COLO668 (cell line): ENCODE data around the gene MOB3C.

Experiments used
- DNase-seq: peaks from one replicate; lab custom pipeline; 2025; ENCODE audit not compliant: unreplicated experiment; lab: John Stamatoyannopoulos, UW

The MOB3C gene

DNA sequence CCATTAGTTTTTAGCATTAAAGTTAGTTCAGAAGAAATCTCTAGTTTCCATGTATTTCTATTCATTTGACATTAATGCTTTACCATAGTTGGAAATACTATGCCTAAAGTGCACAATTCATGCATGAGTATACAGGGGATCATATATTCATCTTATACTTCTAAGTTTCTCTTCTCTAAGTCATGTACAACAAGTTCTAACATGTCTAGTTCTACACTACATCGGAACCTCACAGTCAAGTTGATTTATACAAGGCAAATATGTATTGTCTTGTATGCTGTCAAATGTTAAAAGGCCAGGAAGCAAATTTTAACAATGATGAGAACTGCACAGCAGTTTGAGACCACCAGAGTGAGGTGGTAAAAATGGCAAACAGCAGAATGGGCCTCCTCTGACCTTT is 22.9 kb upstream of the MOB3C start:
- no peak for DNase-seq

DNA sequence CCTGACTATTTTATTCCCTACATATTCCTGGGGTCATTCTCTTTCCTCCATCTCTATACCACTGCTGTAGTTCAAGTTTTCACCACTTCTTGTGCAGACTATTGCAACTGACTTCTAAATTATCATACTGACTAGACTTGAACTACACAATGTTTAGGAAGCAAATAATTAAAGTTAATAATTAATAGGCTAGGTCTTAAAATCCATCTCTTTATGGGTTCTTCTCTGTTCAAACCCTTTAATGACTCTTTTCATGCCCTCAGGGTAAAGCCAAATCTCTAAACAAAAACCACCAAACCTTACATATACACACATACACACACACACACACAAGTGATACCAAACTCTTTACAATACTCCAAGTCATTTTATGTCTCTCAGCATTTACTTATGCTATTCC is 22.3 kb upstream of the MOB3C start:
- DNase-seq, result no peak

DNA sequence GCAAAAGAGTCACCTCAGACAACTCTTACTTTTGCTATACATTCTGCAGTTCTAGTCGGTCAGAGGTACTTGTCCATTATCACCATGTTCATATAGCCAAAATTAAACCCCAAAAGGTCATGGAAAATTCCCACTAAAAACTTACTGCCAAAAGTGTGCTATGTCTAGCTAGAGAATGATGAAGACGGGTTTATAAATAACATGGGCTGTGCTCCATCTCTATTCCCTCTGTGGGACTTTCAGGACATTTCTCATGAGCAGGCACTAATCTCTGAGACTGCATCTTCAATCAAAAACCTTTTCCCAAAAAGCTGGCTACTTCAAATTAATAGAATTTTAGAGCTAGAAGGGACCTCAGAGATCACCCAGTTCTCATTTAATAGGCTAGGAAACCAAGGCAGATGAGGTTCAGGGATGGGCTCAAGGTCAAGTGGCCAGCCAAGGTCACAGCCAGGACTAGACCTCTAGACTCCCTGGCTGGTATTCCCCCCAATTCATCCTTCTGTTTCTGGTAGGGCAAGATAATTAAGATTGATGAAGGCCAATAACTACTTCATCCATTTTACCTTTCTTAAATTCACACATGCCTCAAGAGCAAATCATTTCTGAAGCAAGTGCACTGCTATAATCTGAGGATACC is 21.0 kb upstream of the MOB3C start:
- no peak for DNase-seq

DNA sequence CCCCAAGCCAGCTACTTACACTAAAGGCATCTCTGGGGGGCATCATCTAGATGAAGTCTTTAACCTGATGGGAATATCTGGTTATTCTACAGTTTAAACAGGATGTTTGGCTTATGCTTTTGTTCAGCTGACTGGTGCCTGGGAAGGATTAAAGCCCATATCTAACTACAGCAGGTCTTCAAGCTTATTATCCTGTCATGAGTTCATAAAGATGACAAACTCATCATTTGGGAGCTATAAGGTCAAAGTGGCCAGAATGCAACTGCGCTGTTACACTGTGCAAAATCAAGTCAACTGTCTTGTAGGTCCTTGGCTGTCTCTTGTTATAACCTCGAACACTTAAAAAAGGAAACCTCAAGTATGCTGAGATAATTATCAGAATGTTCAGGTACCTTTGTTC is 18.6 kb upstream of the MOB3C start:
- no peak for DNase-seq

DNA sequence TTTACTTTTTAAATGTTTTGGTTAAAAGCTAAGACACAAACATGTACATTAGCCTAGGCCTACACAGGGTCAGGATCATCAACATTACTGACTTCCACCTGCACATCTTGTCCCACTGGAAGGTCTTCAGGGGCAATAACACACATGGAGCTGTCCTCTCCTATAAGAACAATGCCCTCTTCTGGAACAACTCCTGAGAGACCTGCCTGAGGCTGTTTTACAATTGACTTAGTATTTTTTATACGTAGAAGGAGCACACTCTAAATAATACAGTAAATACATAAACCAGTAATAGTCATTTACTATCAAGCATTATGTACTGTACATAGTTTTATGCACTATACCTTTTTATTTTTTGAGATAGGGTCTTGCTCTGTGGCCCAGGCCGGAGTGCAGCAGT is 14.1 kb upstream of the MOB3C start:
- DNase-seq, result no peak

DNA sequence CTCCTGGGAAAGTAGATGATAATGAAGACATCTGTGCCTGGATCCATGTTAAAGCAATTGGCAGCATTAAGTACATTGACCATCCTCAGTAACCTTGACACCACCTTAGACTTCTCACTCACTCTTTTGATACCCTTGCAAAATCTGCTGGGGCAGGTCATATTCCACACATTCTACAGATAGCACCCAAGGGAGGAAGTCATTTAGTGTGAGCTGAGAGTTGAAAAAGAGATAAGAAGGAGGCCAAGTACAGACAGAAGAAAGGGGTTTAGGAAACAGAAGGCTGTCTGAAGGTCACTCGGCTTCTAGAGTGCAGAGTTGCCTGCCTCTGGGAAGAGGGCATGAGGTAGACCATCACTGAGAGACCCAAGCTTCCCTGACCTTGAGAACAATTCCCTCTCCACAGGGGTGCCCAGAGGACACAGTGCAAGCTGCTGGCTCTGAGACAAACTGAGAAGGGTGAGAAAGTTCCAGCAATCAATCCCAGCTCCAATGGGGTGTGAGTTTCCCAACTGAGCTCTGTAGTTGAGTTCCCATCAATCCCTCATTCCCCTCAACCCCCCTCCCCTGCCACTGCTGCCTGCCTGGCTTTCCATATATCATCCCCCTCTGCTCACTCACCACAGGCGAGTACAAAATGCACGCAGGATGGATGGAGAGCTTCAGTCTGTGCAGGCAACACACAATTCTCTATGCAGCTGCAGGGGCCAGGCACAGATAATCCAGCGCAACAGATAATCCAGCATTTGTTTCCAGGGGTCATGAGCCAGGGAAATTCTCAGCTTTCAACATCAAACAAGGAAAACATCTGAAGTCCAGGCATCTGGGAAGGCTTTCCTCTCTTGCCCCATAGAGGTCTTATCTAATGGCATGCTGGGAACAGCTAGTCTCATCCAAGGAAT is 7.4 kb upstream of the MOB3C start:
- DNase-seq, result no peak

DNA sequence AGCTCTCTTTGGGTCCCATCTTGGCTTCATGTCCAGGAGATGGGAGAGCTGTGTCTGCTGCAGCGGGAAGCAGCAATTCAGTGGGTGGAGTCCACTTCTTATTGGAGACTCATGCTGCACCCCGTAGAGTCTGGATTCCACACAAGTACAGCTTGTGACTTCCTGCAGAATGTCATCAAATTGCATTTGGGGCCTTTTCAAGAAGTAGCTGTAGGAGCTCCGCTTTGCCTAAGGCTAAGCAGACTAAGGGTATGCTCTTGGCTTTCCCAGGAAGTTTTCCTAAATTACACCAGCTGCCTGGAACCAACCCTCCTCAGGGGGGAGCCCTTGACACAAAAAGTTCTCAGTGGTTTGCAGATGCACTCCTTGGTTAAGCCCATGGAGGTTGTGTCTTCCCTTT is 5.7 kb upstream of the MOB3C start:
- peak; percentile 41 for DNase-seq

DNA sequence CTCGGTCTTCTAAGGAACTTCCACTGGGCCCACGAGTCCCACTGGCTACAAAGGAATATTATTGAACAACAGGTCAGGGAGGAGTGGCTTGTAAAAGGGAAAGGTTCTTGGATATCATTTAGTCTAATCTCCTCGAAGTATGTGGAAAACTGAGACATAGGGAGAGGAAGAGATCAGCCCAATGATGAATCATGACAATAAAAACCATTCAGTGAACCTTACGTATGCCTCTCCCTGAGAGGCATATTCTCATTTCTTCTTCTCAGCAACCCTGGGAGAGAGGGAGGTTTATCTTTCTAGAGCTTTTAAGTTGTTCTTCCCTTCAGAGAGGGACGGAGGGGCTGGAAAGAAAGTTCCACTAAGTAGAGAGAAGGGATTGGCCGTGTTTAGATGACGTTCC is 5.3 kb upstream of the MOB3C start:
- no peak for DNase-seq

DNA sequence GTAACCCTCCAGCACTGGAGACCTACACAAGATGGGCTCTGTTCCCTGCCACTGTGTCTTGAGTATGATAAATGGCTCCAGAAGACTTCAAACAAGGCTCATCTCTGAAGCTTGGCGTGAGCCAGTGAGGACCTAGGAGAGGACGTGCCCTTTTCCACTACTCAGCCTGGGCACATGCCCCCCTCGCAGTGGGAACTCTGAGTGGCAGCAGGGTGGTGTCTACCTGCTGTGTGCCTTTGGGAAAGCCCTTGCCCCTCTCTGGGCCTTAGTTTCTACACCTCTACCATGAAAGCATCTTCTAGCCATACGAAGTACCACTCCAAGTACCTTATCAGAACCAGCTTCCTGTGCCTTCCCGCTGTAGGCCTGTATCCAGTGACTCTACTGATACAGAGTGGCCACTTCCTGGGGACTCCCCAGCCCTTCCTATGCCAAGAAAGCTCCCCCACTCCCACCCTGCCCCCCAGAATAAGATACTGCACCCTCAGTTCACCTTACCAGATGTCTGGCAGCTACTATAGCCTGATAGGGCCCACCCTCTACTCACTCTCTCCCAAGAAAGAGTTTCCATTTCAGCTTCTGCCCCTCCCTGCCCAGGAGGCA is 3.1 kb upstream of the MOB3C start:
- DNase-seq, result no peak

DNA sequence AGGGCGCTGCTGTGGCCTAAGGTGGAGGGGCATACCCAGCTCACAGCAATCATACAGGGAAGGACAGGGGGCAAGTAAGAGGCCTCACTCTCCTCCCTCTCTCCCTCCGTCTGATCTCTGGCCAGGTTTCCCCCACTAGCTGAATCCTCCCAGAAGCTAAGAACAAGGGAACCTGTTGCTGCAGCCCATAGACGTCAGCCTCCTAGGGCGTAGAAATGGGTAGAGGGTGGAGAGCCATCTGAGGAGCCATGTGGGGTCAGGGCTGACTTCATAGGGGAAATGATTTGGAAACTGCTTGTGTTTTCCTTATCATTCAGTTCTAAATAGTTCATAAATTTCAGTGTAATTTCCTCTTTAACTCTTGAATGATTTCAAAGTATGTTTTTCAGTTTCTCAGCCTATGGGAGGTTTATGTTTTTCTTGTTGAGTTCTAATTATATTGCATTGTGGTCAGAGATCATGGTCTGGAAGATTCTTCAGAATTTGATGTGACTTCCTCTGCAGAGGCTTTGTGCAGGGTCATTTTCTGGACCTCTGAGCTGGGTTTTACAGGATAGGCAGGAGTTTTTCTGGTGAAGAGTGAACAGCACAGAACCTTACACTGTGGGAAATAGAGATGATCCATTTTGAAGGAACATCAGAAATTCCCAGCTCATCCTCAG is 2.3 kb upstream of the MOB3C start:
- no peak for DNase-seq

DNA sequence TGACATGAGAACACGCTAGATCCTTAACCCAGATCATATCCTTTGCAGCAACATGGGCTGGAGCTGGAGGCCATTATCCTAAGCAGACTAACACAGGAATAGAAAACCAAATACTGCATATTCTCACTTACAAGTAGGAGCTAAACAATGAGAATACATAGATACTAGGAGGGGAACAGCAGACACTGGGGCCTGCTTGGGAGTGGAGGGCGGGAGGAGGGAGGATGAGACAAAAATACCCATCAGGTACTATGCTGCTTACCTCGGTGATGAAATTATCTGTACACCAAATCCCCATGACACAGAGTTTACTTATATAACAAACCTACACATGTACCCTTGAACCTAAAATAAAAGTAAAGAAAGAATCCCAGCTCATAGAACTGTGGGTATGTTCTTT is 1.2 kb upstream of the MOB3C start:
- no peak for DNase-seq

DNA sequence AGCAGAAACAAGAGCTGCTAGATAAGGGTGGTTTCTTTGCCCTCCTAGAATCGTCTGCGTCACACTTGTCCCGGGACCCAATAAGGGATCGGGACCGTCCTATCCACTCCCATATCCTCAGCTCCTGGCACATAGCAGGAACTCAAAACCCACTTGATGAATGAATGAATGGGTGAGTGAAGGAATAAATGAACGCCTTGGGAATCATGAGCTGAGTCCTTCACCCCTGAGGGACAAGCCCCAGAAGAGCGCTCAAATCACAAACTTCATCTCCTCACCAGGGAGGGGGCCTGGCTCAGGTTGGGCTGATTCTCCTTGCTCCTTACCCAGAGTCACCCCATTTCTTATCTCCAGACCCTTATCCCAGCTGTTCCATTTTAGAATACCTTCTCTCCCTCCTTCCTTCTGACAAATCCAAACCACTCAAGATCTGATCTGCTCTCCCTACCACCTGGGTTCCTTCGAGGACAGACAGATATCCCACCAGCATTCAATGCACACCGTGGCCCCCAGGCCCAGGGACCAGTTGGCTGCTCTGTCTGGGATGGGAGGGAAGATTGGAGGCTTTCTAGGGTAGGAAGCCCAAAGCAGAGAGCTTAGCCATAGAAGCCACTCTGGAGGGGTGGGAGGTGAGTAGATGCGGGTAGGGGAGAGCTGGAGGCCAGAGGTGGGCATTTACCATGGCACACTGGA is 643 bp upstream of the MOB3C start:
- DNase-seq, result no peak

DNA sequence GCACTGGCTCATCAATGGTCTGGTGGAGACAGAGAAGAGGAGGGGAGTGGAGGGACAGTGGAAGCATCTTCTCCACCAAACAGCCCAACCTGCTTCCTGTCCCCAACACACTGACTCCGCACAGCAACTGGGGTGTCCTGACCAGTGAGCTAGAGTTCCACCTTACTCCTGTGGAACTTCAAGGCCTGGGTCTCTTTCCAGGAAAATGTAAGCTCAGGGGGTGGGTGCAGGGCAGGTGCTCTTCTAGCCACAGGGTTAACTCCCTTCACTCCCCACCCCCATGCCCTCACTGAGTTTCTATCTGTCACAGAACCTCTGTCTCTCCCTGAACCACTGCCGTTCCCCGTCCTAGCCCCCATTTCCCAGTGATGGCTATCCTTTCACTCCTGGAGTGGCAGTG is 876 bp downstream of the MOB3C start:
- no peak for DNase-seq

DNA sequence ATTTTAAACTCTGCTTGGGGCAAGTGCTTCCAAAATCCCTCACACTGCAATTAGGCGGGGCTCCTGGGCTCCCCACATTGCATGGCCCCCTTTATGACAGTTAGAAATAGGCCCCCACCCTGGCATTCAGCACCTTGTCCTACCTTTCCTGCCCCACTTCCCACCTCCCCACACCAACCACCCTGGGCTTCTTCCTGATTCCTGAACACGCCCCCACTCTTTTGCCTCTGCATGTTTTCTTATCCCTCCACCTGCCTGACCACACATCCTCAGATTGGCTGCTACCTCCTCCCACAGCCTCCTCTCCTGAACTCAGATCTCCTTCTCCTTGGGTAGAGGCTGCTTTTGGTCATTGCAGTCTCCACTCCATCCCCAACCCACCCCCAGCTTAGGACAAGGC is 1.5 kb downstream of the MOB3C start:
- DNase-seq, result no peak

DNA sequence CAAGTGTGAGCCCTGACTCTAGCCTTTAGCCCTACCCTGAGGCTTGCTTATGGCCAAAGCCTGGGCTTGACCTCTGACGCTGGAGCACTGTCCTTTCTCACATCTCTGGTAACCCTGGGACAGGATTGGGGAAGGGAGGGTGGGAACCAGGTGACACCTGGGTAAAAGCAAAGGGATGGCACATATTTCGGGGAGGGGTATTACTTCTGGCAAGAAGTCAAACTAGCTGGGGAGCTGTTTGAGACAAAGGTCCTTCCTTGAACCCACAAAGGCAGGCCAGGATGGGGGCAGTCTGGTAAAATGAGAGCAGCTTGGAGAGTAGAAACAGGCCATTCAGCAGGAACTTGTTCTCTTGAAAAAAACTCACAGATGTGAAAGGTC is 2.0 kb downstream of the MOB3C start:
- no peak for DNase-seq

DNA sequence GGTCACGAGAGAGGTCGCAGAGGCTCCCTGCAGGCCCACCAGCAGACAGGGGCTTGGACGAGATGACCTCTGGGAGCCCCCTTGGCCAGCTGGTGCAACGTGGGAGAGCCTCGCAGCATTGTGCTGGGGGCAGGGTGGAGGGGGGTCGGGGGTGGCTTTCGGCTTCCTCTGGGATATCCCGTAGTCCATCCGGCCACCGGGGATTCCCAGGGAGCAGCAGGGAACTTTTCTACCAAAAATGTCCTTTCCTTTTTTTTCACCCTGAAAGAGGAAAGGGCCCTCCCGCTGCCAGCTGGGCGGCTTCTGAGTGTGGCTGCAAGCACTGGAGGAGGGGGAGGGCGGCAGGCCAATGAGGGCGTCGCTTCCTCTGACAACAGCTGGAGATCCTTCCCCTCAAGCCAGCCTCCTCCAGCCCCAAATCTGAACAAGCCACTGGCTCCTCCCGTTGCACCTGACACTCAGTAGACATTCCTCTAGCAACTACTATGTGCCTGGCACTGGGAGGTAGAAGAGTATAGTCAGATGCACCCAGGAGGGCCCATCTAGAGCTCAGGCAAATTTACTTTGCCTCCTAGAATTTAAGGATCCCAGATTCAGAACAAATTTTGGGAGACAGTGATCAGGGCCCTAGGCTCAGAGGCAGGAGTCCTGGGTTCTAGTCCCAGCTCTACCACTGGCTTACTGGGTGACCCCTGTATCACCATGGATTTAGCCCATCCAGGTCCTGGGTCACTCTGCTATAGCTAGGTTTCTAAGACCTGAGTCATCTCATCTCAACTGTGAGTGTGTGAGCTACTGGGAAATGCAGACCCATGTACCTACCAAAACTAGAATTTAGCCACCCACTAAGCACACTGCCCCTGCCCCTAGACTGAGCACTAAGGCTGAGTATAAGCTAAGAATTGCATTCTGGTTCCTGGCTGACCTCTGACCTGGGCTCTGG is 2.7 kb downstream of the MOB3C start:
- peak; percentile 28 for DNase-seq

DNA sequence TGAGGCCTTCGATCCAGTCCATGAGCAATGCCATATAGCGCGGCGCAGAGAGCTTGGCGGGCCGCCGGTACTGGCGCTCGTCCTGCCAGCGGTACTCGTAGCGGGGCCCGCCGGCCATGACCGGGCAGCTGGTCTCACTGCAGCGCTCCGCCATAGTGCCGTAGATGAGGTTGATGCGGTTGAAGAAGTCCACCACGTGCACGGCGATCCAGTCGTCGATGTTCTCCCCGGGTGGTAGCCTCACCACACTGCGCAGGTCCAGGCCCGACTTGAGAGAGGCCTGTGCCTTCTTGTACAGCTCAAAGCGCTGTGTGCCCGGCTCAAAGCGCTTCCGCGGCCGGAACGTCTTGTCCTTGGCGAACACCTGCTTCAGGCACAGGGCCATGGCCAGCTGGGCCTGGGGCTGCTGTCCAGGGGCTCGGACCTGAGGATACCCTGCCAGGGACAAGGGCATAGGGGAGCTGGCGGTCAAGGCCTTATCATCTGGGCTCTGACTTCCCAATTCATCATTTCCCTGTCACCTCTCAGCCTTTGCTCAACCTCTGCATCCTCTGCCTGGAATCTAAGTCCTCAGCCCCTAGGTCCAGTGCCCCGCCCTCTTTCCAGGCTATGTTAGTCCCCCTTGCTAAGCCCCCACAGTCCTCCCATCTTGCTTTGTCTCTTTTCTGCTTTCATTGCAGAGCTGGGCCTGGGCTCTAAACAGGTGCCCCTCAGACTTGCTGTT is 3.5 kb downstream of the MOB3C start:
- no peak for DNase-seq

DNA sequence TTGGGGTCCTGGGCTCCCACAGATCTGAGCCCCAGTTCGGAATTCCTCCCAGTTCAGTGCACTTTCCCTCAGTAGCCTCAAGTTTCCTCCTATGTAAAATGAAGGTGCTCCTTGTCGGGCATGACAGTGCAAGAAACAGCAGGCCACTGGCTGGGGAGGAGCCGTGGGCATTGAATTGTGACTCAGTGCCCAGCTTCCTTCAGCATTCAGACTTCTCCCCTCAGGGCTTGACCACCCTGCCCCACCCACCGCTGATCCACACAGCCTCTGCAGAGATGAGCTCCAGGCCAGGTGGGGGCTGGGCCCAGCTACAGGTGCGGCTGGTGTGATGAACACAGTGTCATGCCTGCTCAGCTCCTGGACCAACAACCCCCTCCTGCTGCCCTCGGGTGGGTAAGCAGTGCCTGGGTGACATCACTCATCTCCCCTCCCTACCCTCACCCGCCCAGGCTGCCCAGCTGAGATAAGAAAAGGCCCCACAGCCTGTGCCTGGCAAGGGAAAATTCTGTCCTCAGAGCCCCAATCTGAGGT is 4.9 kb downstream of the MOB3C start:
- DNase-seq, result peak; percentile 89
